Type B pancreatic cell (in vitro differentiated cells): ENCODE data around the gene URB1. TPM values are rescaled to one million over a fixed set of nuclear protein-coding genes. Genes with fewer than 3 reads are reported as not detected.

Experiments used
- DNase-seq: peaks from one replicate; pipeline ENCODE4 v3.0.0; 2021; ENCODE audit warnings: mixed read lengths; ENCODE audit not compliant: unreplicated experiment; ENCODE audit errors: extremely low spot score
- H3K27ac Mint-ChIP-seq: 2 replicates; pipeline ENCODE4 v1.8.0; 2021; ENCODE audit warnings: mild to moderate bottlenecking, mixed read lengths
- H3K27me3 Mint-ChIP-seq: 2 replicates; pipeline ENCODE4 v1.8.0; 2021; ENCODE audit warnings: mixed read lengths
- H3K36me3 Mint-ChIP-seq: 2 replicates; pipeline ENCODE4 v1.8.0; 2021; ENCODE audit warnings: mixed read lengths
- H3K4me1 Mint-ChIP-seq: one replicate; pipeline ENCODE4 v1.8.0; 2021; ENCODE audit warnings: mixed read lengths; ENCODE audit not compliant: unreplicated experiment
- H3K4me3 Mint-ChIP-seq: 2 replicates; pipeline ENCODE4 v1.8.0; 2021; ENCODE audit warnings: mild to moderate bottlenecking, mixed read lengths
- H3K9me3 Mint-ChIP-seq: 2 replicates; pipeline ENCODE4 v1.8.0; 2021; ENCODE audit warnings: mixed read lengths
- total RNA-seq: library from RNA; stranded (reverse); gene quantifications from 2 replicates; pipeline ENCODE4 v1.2.1, GENCODE V29; 2021; ENCODE audit warnings: low replicate concordance
- TF ChIP-seq, protein P1 (sequence below): fragments of 200-600 bp; sonication (generic); conservative IDR thresholded peaks from 2 replicates; pipeline ENCODE4 v1.5.0; 2021; ENCODE audit warnings: antibody characterized with exemption, mild to moderate bottlenecking

Gene URB1
- total RNA-seq, 1 donor from 2014 or later = 19.9 TPM

DNA sequence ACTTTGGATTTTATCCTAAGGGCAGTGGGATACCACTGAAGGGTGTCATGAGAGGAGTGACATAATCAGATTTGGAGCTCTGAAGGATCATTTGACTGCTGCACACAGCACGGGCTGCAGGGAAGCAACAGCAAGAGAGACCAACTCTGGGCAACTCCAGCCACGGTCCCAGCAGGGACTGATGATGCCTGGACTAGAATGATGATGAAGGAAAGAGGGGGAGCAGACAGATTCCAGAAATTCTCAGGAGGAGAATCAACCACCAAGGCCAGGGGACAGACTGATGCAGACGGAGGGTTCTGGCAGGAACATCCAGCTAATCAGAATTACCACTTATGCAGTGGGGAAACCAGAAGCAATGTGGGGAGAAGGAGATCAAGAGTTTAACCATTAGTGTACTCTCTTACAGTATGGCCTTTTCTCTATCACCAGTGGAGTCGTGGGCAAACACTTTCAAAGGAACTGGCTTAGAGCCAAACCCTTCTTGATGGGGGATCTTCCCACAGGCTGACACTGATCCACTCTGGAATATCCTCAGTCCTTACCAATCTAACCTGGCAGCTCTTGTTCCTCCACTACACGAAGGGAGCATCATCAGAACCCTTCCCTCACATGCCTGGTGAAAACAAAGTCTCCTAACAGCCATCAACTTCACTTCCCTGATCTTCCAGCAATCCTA is 3.3 kb downstream of the URB1 start:
- TF ChIP-seq, protein P1, sequence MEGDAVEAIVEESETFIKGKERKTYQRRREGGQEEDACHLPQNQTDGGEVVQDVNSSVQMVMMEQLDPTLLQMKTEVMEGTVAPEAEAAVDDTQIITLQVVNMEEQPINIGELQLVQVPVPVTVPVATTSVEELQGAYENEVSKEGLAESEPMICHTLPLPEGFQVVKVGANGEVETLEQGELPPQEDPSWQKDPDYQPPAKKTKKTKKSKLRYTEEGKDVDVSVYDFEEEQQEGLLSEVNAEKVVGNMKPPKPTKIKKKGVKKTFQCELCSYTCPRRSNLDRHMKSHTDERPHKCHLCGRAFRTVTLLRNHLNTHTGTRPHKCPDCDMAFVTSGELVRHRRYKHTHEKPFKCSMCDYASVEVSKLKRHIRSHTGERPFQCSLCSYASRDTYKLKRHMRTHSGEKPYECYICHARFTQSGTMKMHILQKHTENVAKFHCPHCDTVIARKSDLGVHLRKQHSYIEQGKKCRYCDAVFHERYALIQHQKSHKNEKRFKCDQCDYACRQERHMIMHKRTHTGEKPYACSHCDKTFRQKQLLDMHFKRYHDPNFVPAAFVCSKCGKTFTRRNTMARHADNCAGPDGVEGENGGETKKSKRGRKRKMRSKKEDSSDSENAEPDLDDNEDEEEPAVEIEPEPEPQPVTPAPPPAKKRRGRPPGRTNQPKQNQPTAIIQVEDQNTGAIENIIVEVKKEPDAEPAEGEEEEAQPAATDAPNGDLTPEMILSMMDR = no peak
- Mint-ChIP-seq H3K4me3 (peak overlapping the region; percentile 59), H3K4me1 (peaks cover 26% of the 10 kb centered on the region), H3K36me3 (peaks cover 19% of the 10 kb centered on the region), H3K27ac (no peak overlapping the region), H3K27me3 (no peaks in the 10 kb centered on the region), H3K9me3 (no peaks in the 10 kb centered on the region)
- no peak for DNase-seq

DNA sequence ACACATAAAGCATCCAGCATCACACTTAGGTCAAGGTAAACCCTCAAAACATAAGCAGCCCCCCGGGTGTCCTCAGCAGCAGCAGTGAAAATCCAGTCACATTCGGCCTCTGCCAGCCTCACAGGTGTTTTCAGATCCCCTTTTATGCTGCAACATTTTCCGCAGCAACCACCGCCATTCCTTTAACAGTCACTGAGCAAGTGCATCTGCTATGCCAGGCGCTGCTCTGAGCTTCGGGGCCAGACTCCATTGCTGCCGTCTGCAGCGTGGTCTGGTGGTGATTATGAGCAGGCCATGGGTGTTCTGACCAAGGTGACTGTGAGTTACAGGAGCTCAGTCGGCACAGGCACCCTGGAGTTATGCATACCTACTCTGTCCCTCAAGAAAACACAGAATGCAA is 4.5 kb downstream of the URB1 start:
- peaks cover 26% of the 10 kb centered on the region for H3K4me1 Mint-ChIP-seq
- DNase-seq = no peak
- H3K27ac Mint-ChIP-seq = no peak overlapping the region
- no peak overlapping the region for H3K4me3 Mint-ChIP-seq
- TF ChIP-seq, protein P1 = no peak
- H3K27me3 Mint-ChIP-seq = no peaks in the 10 kb centered on the region
- H3K36me3 Mint-ChIP-seq = peaks cover 26% of the 10 kb centered on the region
- no peaks in the 10 kb centered on the region for H3K9me3 Mint-ChIP-seq

DNA sequence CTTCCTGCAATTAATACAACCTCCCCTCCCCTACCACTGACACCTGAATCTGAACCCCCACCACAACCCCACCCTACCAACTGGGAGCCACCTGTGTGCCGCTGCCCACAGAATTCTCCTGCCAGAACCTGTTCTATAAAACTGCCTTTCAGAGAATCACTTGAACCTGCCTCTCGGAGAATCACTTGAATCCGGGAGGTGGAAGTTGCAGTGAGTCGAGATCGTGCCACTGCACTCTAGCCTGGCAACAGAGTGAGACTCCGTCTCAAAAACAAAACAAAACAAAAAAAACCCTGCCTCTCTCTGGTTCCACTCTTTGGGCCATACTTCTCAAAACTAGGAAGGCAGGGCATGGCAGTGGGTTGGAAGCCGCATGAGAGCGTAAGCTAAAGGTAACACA is 5.7 kb downstream of the URB1 start:
- Mint-ChIP-seq H3K36me3 (peaks cover 26% of the 10 kb centered on the region), H3K27me3 (no peaks in the 10 kb centered on the region), H3K4me3 (no peak overlapping the region), H3K4me1 (peaks cover 29% of the 10 kb centered on the region), H3K27ac (no peak overlapping the region), H3K9me3 (no peaks in the 10 kb centered on the region)
- DNase-seq = no peak
- TF ChIP-seq, protein P1 = no peak

DNA sequence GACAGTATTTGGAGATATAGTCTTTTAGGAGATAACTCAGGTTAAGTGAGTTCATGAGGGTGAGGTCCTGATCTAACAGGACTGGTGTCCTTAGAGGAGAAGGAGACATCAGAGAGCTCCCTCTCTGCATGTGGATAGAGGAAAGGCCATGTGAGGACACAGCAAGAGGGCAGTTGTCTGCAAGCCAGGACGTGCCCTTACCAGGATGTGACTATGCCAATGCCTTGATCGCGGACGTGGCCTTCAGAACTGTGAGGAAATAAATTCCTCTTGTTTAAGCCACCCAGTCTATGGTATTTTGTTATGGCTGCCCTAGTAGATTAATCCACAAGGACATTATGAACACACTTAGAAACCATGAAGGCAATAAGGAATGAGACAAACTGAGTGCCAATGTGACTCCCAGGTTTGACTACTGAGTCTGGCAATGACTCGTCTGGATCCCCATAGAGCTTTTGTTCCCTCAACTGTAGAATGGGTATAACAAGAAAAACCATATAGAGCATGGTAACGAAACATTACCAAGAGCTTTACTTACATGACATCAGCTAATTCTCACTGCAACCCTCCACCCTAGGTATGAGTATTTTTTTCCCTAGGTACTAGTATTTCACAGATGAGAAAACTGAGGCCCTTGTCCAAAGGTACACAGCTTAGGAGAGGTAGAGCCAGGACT is 6.5 kb downstream of the URB1 start:
- H3K4me1 Mint-ChIP-seq = peaks cover 25% of the 10 kb centered on the region
- no peak overlapping the region for H3K27ac Mint-ChIP-seq
- TF ChIP-seq, protein P1 = no peak
- H3K4me3 Mint-ChIP-seq = no peak overlapping the region
- peaks cover 23% of the 10 kb centered on the region for H3K36me3 Mint-ChIP-seq
- DNase-seq = no peak
- H3K9me3 Mint-ChIP-seq = no peaks in the 10 kb centered on the region
- no peaks in the 10 kb centered on the region for H3K27me3 Mint-ChIP-seq

DNA sequence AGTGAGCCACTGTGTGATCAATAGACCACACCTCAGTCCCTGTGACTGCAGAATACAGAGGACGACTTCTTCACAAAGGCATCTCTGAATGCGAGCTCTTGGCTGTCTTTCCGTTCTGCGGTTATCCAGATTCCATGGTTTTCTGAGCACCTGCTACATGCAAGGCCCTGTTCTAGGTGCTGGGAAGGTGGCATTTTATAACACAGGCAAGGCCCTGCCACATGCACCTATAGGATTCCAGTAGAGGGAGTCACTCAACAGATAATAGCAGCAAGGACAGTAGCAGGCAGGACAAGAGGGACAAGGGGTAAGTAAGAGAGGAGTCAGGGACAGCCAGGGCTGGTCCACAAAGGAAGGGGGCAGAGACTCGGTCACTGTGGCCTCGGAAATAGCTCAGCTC is 9.0 kb downstream of the URB1 start:
- no peaks in the 10 kb centered on the region for H3K9me3 Mint-ChIP-seq
- H3K27me3 Mint-ChIP-seq = no peaks in the 10 kb centered on the region
- H3K4me1 Mint-ChIP-seq = peaks cover 11% of the 10 kb centered on the region
- no peak overlapping the region for H3K4me3 Mint-ChIP-seq
- no peak for DNase-seq
- TF ChIP-seq, protein P1 = no peak
- H3K36me3 Mint-ChIP-seq = peaks cover 30% of the 10 kb centered on the region
- no peak overlapping the region for H3K27ac Mint-ChIP-seq
